ENCODE data around the gene ODF4. TPM values are rescaled to one million over a fixed set of nuclear protein-coding genes. Genes with fewer than 3 reads are reported as not detected.
"Not testable (repeated sequence)": the region's sequence is repeated elsewhere in the genome, so short reads cannot be mapped to it uniquely, and the experiment has no call there.

Gene ODF4
- polyA plus RNA-seq, 3 donors = not detected

GRCh38 chr17:8324923-8325322, 14.7 kb upstream of the ODF4 start:
- no peak for DNase-seq

GRCh38 chr17:8326511-8327302, 12.9 kb upstream of the ODF4 start:
- no peak for DNase-seq

- DNase-seq = no peak
Measured at GRCh38 chr17:8327303-8327649, 12.4 kb upstream of the ODF4 start.

- no peak for DNase-seq
Measured at GRCh38 chr17:8332128-8332527, 7.5 kb upstream of the ODF4 start.

- DNase-seq = peak; percentile 62
Measured at GRCh38 chr17:8332688-8333087, 7.0 kb upstream of the ODF4 start.

GRCh38 chr17:8333281-8333680, 6.4 kb upstream of the ODF4 start:
- DNase-seq = no peak

- DNase-seq = no peak
Measured at GRCh38 chr17:8337802-8338752, 1.6 kb upstream of the ODF4 start.

- DNase-seq = no peak
Measured at GRCh38 chr17:8338753-8339140, 893 bp upstream of the ODF4 start.

- DNase-seq = no peak
Measured at GRCh38 chr17:8341456-8341855, 1.8 kb downstream of the ODF4 start.

GRCh38 chr17:8345052-8345690, 5.5 kb downstream of the ODF4 start:
- no peak for DNase-seq

- DNase-seq = no peak
Measured at GRCh38 chr17:8345951-8346665, 6.5 kb downstream of the ODF4 start.

GRCh38 chr17:8347001-8347400, 7.4 kb downstream of the ODF4 start:
- not testable (repeated sequence) for DNase-seq

GRCh38 chr17:8350339-8350738, 10.7 kb downstream of the ODF4 start:
- no peak for DNase-seq

GRCh38 chr17:8353736-8354135, 14.1 kb downstream of the ODF4 start:
- no peak for DNase-seq

GRCh38 chr17:8354236-8354635, 14.6 kb downstream of the ODF4 start:
- DNase-seq = no peak

GRCh38 chr17:8357910-8358309, 18.3 kb downstream of the ODF4 start:
- DNase-seq = no peak

- no peak for DNase-seq
Measured at GRCh38 chr17:8359769-8360168, 20.1 kb downstream of the ODF4 start.

GRCh38 chr17:8360260-8360659, 20.6 kb downstream of the ODF4 start:
- DNase-seq = no peak

- no peak for DNase-seq
Measured at GRCh38 chr17:8360751-8361150, 21.1 kb downstream of the ODF4 start.

GRCh38 chr17:8362651-8363332, 23.2 kb downstream of the ODF4 start:
- no peak for DNase-seq

- no peak for DNase-seq
Measured at GRCh38 chr17:8365143-8365542, 25.5 kb downstream of the ODF4 start.

Data from renal pelvis (tissue), 4 donors.